Fibroblast of lung (primary cell): ENCODE measurements around the gene ZKSCAN4. TPM values are rescaled to one million over a fixed set of nuclear protein-coding genes. Genes with fewer than 3 reads are reported as not detected.

Experiments used
- DNase-seq, 2 donors: peaks; one replicate each; pipeline versions ENCODE4 v3.0.0 to v3.0.0-alpha.2; 2010; ENCODE audit warnings: low read depth in 2 of 2
- H2AFZ ChIP-seq: 2 replicates; pipeline ENCODE4 v1.5.1; 2012; ENCODE audit warnings: low read length, control low read depth, inconsistent platforms
- H3K27ac ChIP-seq: 2 replicates; pipeline ENCODE4 v1.5.1; 2011; ENCODE audit warnings: low read length, control low read depth; ENCODE audit not compliant: insufficient read depth
- H3K27me3 ChIP-seq: 2 replicates; pipeline ENCODE4 v1.5.1; 2011; ENCODE audit warnings: mild to moderate bottlenecking, low read length; ENCODE audit not compliant: control insufficient read depth, insufficient read depth
- H3K36me3 ChIP-seq: 2 replicates; pipeline ENCODE4 v1.5.1; 2011; ENCODE audit warnings: low read length; ENCODE audit not compliant: control insufficient read depth, insufficient read depth
- H3K4me1 ChIP-seq: 2 replicates; pipeline ENCODE4 v1.5.1; 2011; ENCODE audit warnings: low read length; ENCODE audit not compliant: control insufficient read depth, insufficient read depth; ENCODE audit errors: extremely low read depth
- H3K4me2 ChIP-seq: 2 replicates; pipeline ENCODE4 v1.5.1; 2011; ENCODE audit warnings: low read length, control low read depth; ENCODE audit not compliant: insufficient read depth; ENCODE audit errors: extremely low read depth
- H3K4me3 ChIP-seq, 4 experiments: fragments of 200-600 bp in 1 of 4; sonication (generic) in 1 of 4; replicated peaks in 1 of 4; 2 replicates each; pipeline ENCODE4 v1.5.1; 2011 to 2016; ENCODE audit warnings: low read length in 4 of 4, low read depth in 3 of 4, mild to moderate bottlenecking in 3 of 4, control low read depth in 2 of 4, inconsistent platforms in 1 of 4, mixed read lengths in 1 of 4; ENCODE audit not compliant: insufficient read depth in 1 of 4; ENCODE audit errors: control extremely low read depth in 1 of 4
- H3K79me2 ChIP-seq: 2 replicates; pipeline ENCODE4 v1.5.1; 2012; ENCODE audit warnings: mild to moderate bottlenecking, low read length, inconsistent platforms; ENCODE audit not compliant: control insufficient read depth, insufficient read depth
- H3K9ac ChIP-seq: 2 replicates; pipeline ENCODE4 v1.5.1; 2011; ENCODE audit warnings: mild to moderate bottlenecking, low read length, control low read depth; ENCODE audit not compliant: insufficient read depth
- H3K9me3 ChIP-seq: 2 replicates; pipeline ENCODE4 v1.5.1; 2012; ENCODE audit warnings: low read depth, low read length; ENCODE audit not compliant: control insufficient read depth, insufficient read depth
- H4K20me1 ChIP-seq: 2 replicates; pipeline ENCODE4 v1.5.1; 2011; ENCODE audit warnings: low read length; ENCODE audit not compliant: control insufficient read depth, insufficient read depth; ENCODE audit errors: extremely low read depth
- CTCF ChIP-seq, 2 donors: IDR thresholded peaks in 1 of 2; conservative IDR thresholded peaks in 1 of 2; 1 replicate in 1 of 2; 2 replicates in 1 of 2; pipeline ENCODE4 v1.5.1; 2011 to 2012; ENCODE audit warnings: low read length in 2 of 2, control low read depth in 1 of 2, inconsistent platforms in 1 of 2, low read depth in 1 of 2, mild to moderate bottlenecking in 1 of 2
- EZH2 ChIP-seq: IDR thresholded peaks from 2 replicates; pipeline ENCODE4 v1.5.1; 2012; ENCODE audit warnings: low read length, control low read depth, mild to moderate bottlenecking; ENCODE audit errors: missing control alignments
- polyA plus RNA-seq, 2 donors: library from polyadenylated mRNA; depleted of rRNA in 1 of 2; stranded (reverse) in 1 of 2; unstranded in 1 of 2; fragments of >200 nt; gene quantifications; 2 replicates each; pipeline ENCODE4 v1.2.1, GENCODE V29; 2011 to 2012; ENCODE audit warnings: missing spikeins in 1 of 2
- total RNA-seq: library from RNA; depleted of rRNA; stranded (reverse); fragments of >200 nt; gene quantifications from 2 replicates; pipeline ENCODE4 v1.2.1, GENCODE V29; 2014

The ZKSCAN4 gene
- total and polyA plus RNA-seq, 2 donors (not counting 1 experiment from before 2014, with no cell fraction given): 4.4 to 7.3 TPM

GRCh38 chr6:28207510-28208110, 44.5 kb downstream of the ZKSCAN4 start:
- Histone ChIP-seq H3K4me3 (peak overlapping the region; percentile 36 to 71 (median 50)), H3K36me3 (no peaks in the 10 kb centered on the region), H3K4me1 (no peaks in the 10 kb centered on the region), H3K4me2 (peak overlapping the region; percentile 86), H3K79me2 (no peaks in the 10 kb centered on the region), H4K20me1 (no peaks in the 10 kb centered on the region), H3K27ac (no peak overlapping the region), H3K9ac (no peak overlapping the region), H2AFZ (peak overlapping the region; percentile 63), H3K9me3 (no peaks in the 10 kb centered on the region), H3K27me3 (peaks cover 21% of the 10 kb centered on the region)
- TF ChIP-seq CTCF (conservative IDR thresholded peaks at IDR 0.05 in 1 of 2, IDR thresholded peaks at IDR 0.05 in 1 of 2; ENCODE audit: low read depth in 1 of 2, low read length in 2 of 2): no peak
- TF ChIP-seq EZH2: no peak
- peak; percentile 36 to 38 for DNase-seq

- Histone ChIP-seq H3K27ac (no peak overlapping the region), H3K4me3 (peak overlapping the region; percentile 36 to 71 (median 50)), H3K9ac (no peak overlapping the region), H3K36me3 (no peaks in the 10 kb centered on the region), H3K4me2 (peak overlapping the region; percentile 86), H3K9me3 (no peaks in the 10 kb centered on the region), H3K4me1 (no peaks in the 10 kb centered on the region), H3K79me2 (no peaks in the 10 kb centered on the region), H2AFZ (peak overlapping the region; percentile 63), H3K27me3 (peaks cover 21% of the 10 kb centered on the region), H4K20me1 (no peaks in the 10 kb centered on the region)
- TF ChIP-seq EZH2: no peak
- TF ChIP-seq CTCF (conservative IDR thresholded peaks at IDR 0.05 in 1 of 2, IDR thresholded peaks at IDR 0.05 in 1 of 2; ENCODE audit: low read depth in 1 of 2, low read length in 2 of 2): no peak
- peak; percentile 7 to 9 for DNase-seq
Observed at GRCh38 chr6:28206928-28207509, 45.0 kb downstream of the ZKSCAN4 start.

- H3K4me2 ChIP-seq: no peak overlapping the region
- peaks cover 17% of the 10 kb centered on the region for H3K27me3 ChIP-seq
Observed at GRCh38 chr6:28206527-28206926, 45.5 kb downstream of the ZKSCAN4 start.

More at GRCh38 chr6:28206527-28206926, 45.5 kb downstream of the ZKSCAN4 start:
- no peak for TF ChIP-seq EZH2
- no peak for TF ChIP-seq CTCF (conservative IDR thresholded peaks at IDR 0.05 in 1 of 2, IDR thresholded peaks at IDR 0.05 in 1 of 2; ENCODE audit: low read depth in 1 of 2, low read length in 2 of 2)
- no peak overlapping the region for H2AFZ ChIP-seq
- H3K27ac ChIP-seq: no peak overlapping the region
- no peaks in the 10 kb centered on the region for H3K36me3 ChIP-seq
- no peaks in the 10 kb centered on the region for H4K20me1 ChIP-seq
- no peak overlapping the region for H3K4me3 ChIP-seq
- no peaks in the 10 kb centered on the region for H3K4me1 ChIP-seq
- H3K79me2 ChIP-seq: no peaks in the 10 kb centered on the region
- no peak for DNase-seq
- H3K9me3 ChIP-seq: no peaks in the 10 kb centered on the region
- no peak overlapping the region for H3K9ac ChIP-seq
